Measurements from ENCODE around the gene UBAC1. TPM values are rescaled to one million over a fixed set of nuclear protein-coding genes. Genes with fewer than 3 reads are reported as not detected.

UBAC1 gene
- total and polyA plus RNA-seq, 9 of the 15 experiments (the other 6 are each of a cell fraction or from before 2014, with no cell fraction given), result 94.0 to 399 (median 228) TPM

DNA sequence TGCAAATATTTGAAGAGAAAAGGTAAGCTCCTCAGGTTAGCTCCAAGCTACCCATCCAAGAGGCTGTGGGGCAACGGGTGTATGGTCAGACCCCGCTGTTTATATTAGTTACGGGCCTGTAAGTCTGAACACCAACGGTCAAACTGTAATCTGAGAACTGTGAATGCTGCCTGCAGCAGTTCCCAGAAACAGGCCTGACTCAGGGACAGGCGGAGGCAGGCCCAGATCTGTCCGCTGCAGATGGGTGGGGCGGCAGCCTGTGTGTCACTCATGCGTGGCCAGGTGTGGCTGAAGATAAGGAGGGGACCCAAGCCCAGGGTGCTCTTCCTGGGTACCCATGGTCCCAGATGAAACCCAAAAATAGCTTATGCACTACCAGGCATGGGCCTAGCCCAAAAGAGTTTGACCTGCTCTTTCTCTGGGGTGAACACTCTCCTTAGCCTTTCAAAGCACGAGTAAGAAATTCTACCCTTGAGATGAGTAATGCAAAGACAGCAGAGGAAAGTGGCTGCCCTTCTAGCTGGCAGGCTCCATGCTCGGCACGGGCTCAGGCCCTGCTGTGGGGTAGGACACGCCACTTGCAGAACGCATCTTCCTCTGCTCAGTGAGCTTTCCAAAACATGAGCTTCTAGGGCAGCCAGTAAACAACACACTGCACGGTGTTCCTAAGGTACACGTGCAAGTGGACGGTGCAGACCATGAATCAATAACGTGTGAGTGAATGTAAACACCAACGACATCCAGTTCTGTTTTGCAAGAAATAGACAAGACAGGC, 9.1 kb downstream of the UBAC1 start (continued):
- TF ChIP-seq JUND (IDR thresholded peaks at IDR 0.05; ENCODE audit: borderline replicate concordance, low read depth, low read length), result peak; percentile 98
- peak; percentile 92; the same call in 2 of the 3 replicates for TF ChIP-seq JUND (tag; IDR thresholded peaks at IDR 0.05; ENCODE audit: borderline replicate concordance, low read depth, low read length)
- TF ChIP-seq ZNF586 (CRISPR knock-in tag; conservative IDR thresholded peaks at IDR 0.05), result no peak
- TF ChIP-seq, protein P1, sequence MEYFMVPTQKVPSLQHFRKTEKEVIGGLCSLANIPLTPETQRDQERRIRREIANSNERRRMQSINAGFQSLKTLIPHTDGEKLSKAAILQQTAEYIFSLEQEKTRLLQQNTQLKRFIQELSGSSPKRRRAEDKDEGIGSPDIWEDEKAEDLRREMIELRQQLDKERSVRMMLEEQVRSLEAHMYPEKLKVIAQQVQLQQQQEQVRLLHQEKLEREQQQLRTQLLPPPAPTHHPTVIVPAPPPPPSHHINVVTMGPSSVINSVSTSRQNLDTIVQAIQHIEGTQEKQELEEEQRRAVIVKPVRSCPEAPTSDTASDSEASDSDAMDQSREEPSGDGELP (CRISPR knock-in tag; IDR thresholded peaks at IDR 0.05; ENCODE audit: borderline replicate concordance), result peak; percentile 94
- TF ChIP-seq KAT2B (IDR thresholded peaks at IDR 0.05; ENCODE audit: low read depth, low read length), result no peak
- peak; percentile 87 for TF ChIP-seq MYC (IDR thresholded peaks at IDR 0.05; ENCODE audit: low read depth, low read length)
- TF ChIP-seq MYC (CRISPR knock-in tag; IDR thresholded peaks at IDR 0.05; ENCODE audit: borderline replicate concordance, low read depth), result peak; percentile 63; the same call in 1 of the 2 replicates
- TF ChIP-seq KDM5B (IDR thresholded peaks at IDR 0.05; ENCODE audit: insufficient replicate concordance, low read depth, low read length), result peak; percentile 25
- TF ChIP-seq, protein P2, sequence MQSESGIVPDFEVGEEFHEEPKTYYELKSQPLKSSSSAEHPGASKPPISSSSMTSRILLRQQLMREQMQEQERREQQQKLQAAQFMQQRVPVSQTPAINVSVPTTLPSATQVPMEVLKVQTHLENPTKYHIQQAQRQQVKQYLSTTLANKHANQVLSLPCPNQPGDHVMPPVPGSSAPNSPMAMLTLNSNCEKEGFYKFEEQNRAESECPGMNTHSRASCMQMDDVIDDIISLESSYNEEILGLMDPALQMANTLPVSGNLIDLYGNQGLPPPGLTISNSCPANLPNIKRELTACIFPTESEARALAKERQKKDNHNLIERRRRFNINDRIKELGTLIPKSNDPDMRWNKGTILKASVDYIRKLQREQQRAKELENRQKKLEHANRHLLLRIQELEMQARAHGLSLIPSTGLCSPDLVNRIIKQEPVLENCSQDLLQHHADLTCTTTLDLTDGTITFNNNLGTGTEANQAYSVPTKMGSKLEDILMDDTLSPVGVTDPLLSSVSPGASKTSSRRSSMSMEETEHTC (IDR thresholded peaks at IDR 0.05), result peak; percentile 84
- peak; percentile 97 for TF ChIP-seq ZNF589 (CRISPR knock-in tag; IDR thresholded peaks at IDR 0.05; ENCODE audit: low read depth)
- peak; percentile 99 for TF ChIP-seq SMARCA4 (IDR thresholded peaks at IDR 0.05)
- peak; percentile 60 for TF ChIP-seq JUNB (CRISPR knock-in tag; conservative IDR thresholded peaks at IDR 0.05)
- peak; percentile 99 for TF ChIP-seq EP300 (IDR thresholded peaks at IDR 0.05; ENCODE audit: low read length)
- TF ChIP-seq, protein P3, sequence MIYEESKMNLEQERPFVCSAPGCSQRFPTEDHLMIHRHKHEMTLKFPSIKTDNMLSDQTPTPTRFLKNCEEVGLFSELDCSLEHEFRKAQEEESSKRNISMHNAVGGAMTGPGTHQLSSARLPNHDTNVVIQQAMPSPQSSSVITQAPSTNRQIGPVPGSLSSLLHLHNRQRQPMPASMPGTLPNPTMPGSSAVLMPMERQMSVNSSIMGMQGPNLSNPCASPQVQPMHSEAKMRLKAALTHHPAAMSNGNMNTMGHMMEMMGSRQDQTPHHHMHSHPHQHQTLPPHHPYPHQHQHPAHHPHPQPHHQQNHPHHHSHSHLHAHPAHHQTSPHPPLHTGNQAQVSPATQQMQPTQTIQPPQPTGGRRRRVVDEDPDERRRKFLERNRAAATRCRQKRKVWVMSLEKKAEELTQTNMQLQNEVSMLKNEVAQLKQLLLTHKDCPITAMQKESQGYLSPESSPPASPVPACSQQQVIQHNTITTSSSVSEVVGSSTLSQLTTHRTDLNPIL (CRISPR knock-in tag; IDR thresholded peaks at IDR 0.05), result no peak
- TF ChIP-seq, protein P4, sequence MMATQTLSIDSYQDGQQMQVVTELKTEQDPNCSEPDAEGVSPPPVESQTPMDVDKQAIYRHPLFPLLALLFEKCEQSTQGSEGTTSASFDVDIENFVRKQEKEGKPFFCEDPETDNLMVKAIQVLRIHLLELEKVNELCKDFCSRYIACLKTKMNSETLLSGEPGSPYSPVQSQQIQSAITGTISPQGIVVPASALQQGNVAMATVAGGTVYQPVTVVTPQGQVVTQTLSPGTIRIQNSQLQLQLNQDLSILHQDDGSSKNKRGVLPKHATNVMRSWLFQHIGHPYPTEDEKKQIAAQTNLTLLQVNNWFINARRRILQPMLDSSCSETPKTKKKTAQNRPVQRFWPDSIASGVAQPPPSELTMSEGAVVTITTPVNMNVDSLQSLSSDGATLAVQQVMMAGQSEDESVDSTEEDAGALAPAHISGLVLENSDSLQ (IDR thresholded peaks at IDR 0.05), result peak; percentile 98
- TF ChIP-seq GATAD2A (IDR thresholded peaks at IDR 0.05), result no peak
- TF ChIP-seq RBM14 (IDR thresholded peaks at IDR 0.05; ENCODE audit: borderline replicate concordance, insufficient read depth, low read depth, low read length), result no peak
- peak; percentile 100 for TF ChIP-seq TCF3 (CRISPR knock-in tag; IDR thresholded peaks at IDR 0.05)
- TF ChIP-seq SP2 (IDR thresholded peaks at IDR 0.05; ENCODE audit: extremely low read depth, low read depth, low read length, poor library complexity, severe bottlenecking), result peak; percentile 12
- TF ChIP-seq ZNF324 (CRISPR knock-in tag; IDR thresholded peaks at IDR 0.05), result peak; percentile 51
- TF ChIP-seq, protein P5, sequence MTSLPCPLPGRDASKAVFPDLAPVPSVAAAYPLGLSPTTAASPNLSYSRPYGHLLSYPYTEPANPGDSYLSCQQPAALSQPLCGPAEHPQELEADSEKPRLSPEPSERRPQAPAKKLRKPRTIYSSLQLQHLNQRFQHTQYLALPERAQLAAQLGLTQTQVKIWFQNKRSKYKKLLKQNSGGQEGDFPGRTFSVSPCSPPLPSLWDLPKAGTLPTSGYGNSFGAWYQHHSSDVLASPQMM (CRISPR knock-in tag; IDR thresholded peaks at IDR 0.05), result no peak
- no peak for TF ChIP-seq ZNF133 (CRISPR knock-in tag; IDR thresholded peaks at IDR 0.05)
- peak; percentile 90 for TF ChIP-seq HDAC2 (IDR thresholded peaks at IDR 0.05)
- TF ChIP-seq ZNF12 (CRISPR knock-in tag; IDR thresholded peaks at IDR 0.05), result peak; percentile 76; the same call in 1 of the 2 replicates
